GM23338 (cell line): Measurements from ENCODE around the gene PABPC3. TPM values are rescaled to one million over a fixed set of nuclear protein-coding genes. Genes with fewer than 3 reads are reported as not detected.

ENCODE experiments used
- ATAC-seq: fragments of 200-7000 bp; cut with Tn5 transposase; 3 replicates; pipeline ENCODE4 v1.9.1; 2020
- DNase-seq: peaks from one replicate; pipeline ENCODE4 v3.0.0-alpha.2; 2015; ENCODE audit warnings: low spot score
- H2AFZ ChIP-seq: fragments of 200-600 bp; sonication (generic); 2 replicates; pipeline ENCODE4 v1.8.0; 2016; ENCODE audit warnings: antibody characterized with exemption, mild to moderate bottlenecking, moderate library complexity
- H3F3A ChIP-seq: fragments of 200-600 bp; sonication (generic); replicated peaks from 2 replicates; pipeline ENCODE4 v1.8.0; 2017; ENCODE audit warnings: antibody characterized with exemption, mixed run types, low read depth
- H3K27ac ChIP-seq: fragments of 200-600 bp; sonication (generic); 2 replicates; pipeline ENCODE4 v1.6.1; 2016; ENCODE audit warnings: low read depth
- H3K27me3 ChIP-seq: fragments of 200-600 bp; sonication (generic); 2 replicates; pipeline ENCODE4 v1.8.0; 2016; ENCODE audit warnings: mild to moderate bottlenecking, mixed run types, moderate library complexity; ENCODE audit not compliant: insufficient read depth
- H3K36me3 ChIP-seq: fragments of 200-600 bp; sonication (generic); 2 replicates; pipeline ENCODE4 v1.8.0; 2016; ENCODE audit warnings: mild to moderate bottlenecking; ENCODE audit not compliant: insufficient read depth
- H3K4me1 ChIP-seq: fragments of 200-600 bp; sonication (generic); 2 replicates; pipeline ENCODE4 v1.8.0; 2016; ENCODE audit warnings: mild to moderate bottlenecking, moderate library complexity; ENCODE audit not compliant: insufficient read depth
- H3K4me2 ChIP-seq: fragments of 200-600 bp; sonication (generic); 2 replicates; pipeline ENCODE4 v1.7.1; 2017; ENCODE audit warnings: mixed run types
- H3K4me3 ChIP-seq: fragments of 200-600 bp; sonication (generic); 2 replicates; pipeline ENCODE4 v1.6.1; 2016; ENCODE audit warnings: mixed run types
- H3K79me2 ChIP-seq: fragments of 200-600 bp; sonication (generic); replicated peaks from 2 replicates; pipeline ENCODE4 v1.8.0; 2017; ENCODE audit warnings: mild to moderate bottlenecking; ENCODE audit not compliant: insufficient read depth
- H3K9me2 ChIP-seq: fragments of 200-600 bp; sonication (generic); 2 replicates; pipeline ENCODE4 v1.8.0; 2017; ENCODE audit not compliant: insufficient read depth
- H4K20me1 ChIP-seq: fragments of 200-600 bp; sonication (generic); replicated peaks from 2 replicates; pipeline ENCODE4 v1.8.0; 2017; ENCODE audit warnings: mild to moderate bottlenecking; ENCODE audit not compliant: insufficient read depth
- H3K27ac Mint-ChIP-seq: 2 replicates; pipeline ENCODE4 v1.8.0; 2020; ENCODE audit warnings: inconsistent platforms, mild to moderate bottlenecking, moderate library complexity, mixed read lengths
- H3K27me3 Mint-ChIP-seq: 3 replicates; pipeline ENCODE4 v1.8.0; 2022; ENCODE audit warnings: low read depth, mild to moderate bottlenecking, moderate library complexity, mixed read lengths, inconsistent platforms; ENCODE audit not compliant: insufficient read depth, poor library complexity
- H3K36me3 Mint-ChIP-seq: 3 replicates; pipeline ENCODE4 v1.8.0; 2021; ENCODE audit warnings: low read depth, mild to moderate bottlenecking, inconsistent platforms, moderate library complexity, mixed read lengths
- H3K4me1 Mint-ChIP-seq: 3 replicates; pipeline ENCODE4 v1.8.0; 2020; ENCODE audit warnings: mild to moderate bottlenecking, inconsistent platforms, mixed read lengths
- H3K4me3 Mint-ChIP-seq: 3 replicates; pipeline ENCODE4 v1.8.0; 2021; ENCODE audit warnings: moderate library complexity, mild to moderate bottlenecking, inconsistent platforms, mixed read lengths
- H3K9me3 Mint-ChIP-seq: 3 replicates; pipeline ENCODE4 v1.8.0; 2020; ENCODE audit warnings: moderate library complexity, mild to moderate bottlenecking, inconsistent platforms, mixed read lengths
- CREB1 ChIP-seq: fragments of 250-450 bp; sonication (Bioruptor Pico); IDR thresholded peaks from 2 replicates; pipeline ENCODE4 v1.5.0; 2020; ENCODE audit warnings: low read depth, mild to moderate bottlenecking, moderate library complexity
- ETS1 ChIP-seq: IDR thresholded peaks from 2 replicates; pipeline ENCODE4 v1.6.1; 2016; ENCODE audit warnings: antibody characterized with exemption
- EZH2 ChIP-seq: fragments of 200-600 bp; sonication (generic); IDR thresholded peaks from one replicate; pipeline ENCODE4 v1.8.0; 2017; ENCODE audit warnings: antibody characterized with exemption, mild to moderate bottlenecking, low read depth; ENCODE audit not compliant: unreplicated experiment
- EZH2phosphoT487 ChIP-seq: fragments of 200-600 bp; sonication (generic); IDR thresholded peaks from one replicate; pipeline ENCODE4 v1.8.1; 2018; ENCODE audit warnings: antibody characterized with exemption; ENCODE audit not compliant: unreplicated experiment
- NANOG ChIP-seq: IDR thresholded peaks from 2 replicates; pipeline ENCODE4 v1.6.1; 2016; ENCODE audit warnings: antibody characterized with exemption, borderline replicate concordance
- POLR2AphosphoS5 ChIP-seq: IDR thresholded peaks from 2 replicates; pipeline ENCODE4 v1.6.1; 2016; ENCODE audit warnings: antibody characterized with exemption, low read depth
- STAT1 ChIP-seq: IDR thresholded peaks from one replicate; pipeline ENCODE4 v1.6.1; 2016; ENCODE audit warnings: antibody characterized with exemption; ENCODE audit not compliant: unreplicated experiment
- ZNF114 ChIP-seq: fragments of 250-450 bp; sonication (Bioruptor Pico); IDR thresholded peaks from 2 replicates; pipeline ENCODE4 v1.5.0; 2020; ENCODE audit warnings: mild to moderate bottlenecking, moderate library complexity
- ZNF331 ChIP-seq: fragments of 250-450 bp; sonication (Bioruptor Pico); IDR thresholded peaks from 2 replicates; pipeline ENCODE4 v1.5.0; 2020; ENCODE audit warnings: low read depth, mild to moderate bottlenecking, moderate library complexity
- ZNF462 ChIP-seq: fragments of 250-450 bp; sonication (Bioruptor Pico); IDR thresholded peaks from 2 replicates; pipeline ENCODE4 v1.5.0; 2020; ENCODE audit warnings: mild to moderate bottlenecking, moderate library complexity
- polyA plus RNA-seq: library from polyadenylated mRNA; unstranded; fragments of >200 nt; fragmentation: Nextera tagmentation; extraction: Ambion mirVana; gene quantifications from 2 replicates; pipeline ENCODE4 v1.2.1, GENCODE V29; 2016
- total RNA-seq: library from RNA; depleted of rRNA; stranded (reverse); fragments of >200 nt; shearing (Covaris generic); gene quantifications from 2 replicates; pipeline ENCODE4 v1.2.3, GENCODE V29; 2014
- TF ChIP-seq, protein P1 (sequence below), 2 experiments: fragments of 200-600 bp in 1 of 2; sonication (generic) in 1 of 2; conservative IDR thresholded peaks; 2 replicates each; pipeline versions ENCODE4 v1.5.1 to v1.6.1; 2016 to 2017; ENCODE audit warnings: antibody characterized with exemption in 2 of 2, low read depth in 2 of 2, mild to moderate bottlenecking in 2 of 2, moderate library complexity in 1 of 2
- TF ChIP-seq, protein P2 (sequence below): IDR thresholded peaks from one replicate; pipeline ENCODE4 v1.6.1; 2018; ENCODE audit warnings: antibody characterized with exemption; ENCODE audit not compliant: unreplicated experiment

Gene PABPC3
- total and polyA plus RNA-seq, 2 experiments from 2014 or later = 0.55 to 1.2 TPM

DNA sequence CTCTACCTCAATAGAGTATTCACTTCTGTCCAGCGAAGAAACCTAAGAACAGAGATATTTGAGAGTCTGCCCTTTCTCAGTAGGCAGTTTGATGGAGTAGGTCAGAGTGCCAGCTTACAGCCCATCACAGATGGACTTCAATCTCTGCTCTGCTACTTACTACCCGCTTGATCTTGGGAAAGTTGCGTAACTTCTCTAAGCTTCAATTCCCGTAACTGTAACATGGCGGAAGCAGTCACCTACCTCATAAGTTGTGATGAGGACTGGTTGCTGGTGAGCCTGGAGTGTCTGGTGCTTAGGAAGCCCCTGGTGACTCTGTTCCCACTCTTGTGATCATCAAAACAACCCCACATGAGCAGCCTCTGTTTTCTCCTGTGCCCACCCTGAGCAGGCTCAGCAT lies 45.1 kb downstream of the PABPC3 start:
- Histone ChIP-seq H3K9me2 (peaks cover 2% of the 10 kb centered on the region; the same call in 1 of the 2 replicates), H3K27ac (no peak overlapping the region), H3K4me1 (peaks cover 31% of the 10 kb centered on the region), H3F3A (peaks cover 4% of the 10 kb centered on the region; the same call in 1 of the 2 replicates), H3K36me3 (no peaks in the 10 kb centered on the region; the same call in 1 of the 2 replicates), H3K4me3 (no peak overlapping the region), H3K79me2 (no peaks in the 10 kb centered on the region), H4K20me1 (no peaks in the 10 kb centered on the region), H2AFZ (no peak overlapping the region), H3K4me2 (no peak overlapping the region), H3K27me3 (no peaks in the 10 kb centered on the region)
- Mint-ChIP-seq H3K27me3 (peaks cover 9% of the 10 kb centered on the region), H3K27ac (no peak overlapping the region), H3K36me3 (0 out of 3 replicates have a peak, but pooled peaks cover 6% of the 10 kb centered on the region), H3K4me1 (peaks cover 38% of the 10 kb centered on the region), H3K9me3 (no peaks in the 10 kb centered on the region; the same call in 2 of the 3 replicates), H3K4me3 (no peak overlapping the region)
- no peak for ATAC-seq
- TF ChIP-seq ZNF462 (CRISPR knock-in tag) (no peak), ZNF331 (CRISPR knock-in tag) (no peak), EZH2phosphoT487 (no peak), EZH2 (no peak), CREB1 (CRISPR knock-in tag) (no peak), ZNF114 (CRISPR knock-in tag) (no peak), POLR2AphosphoS5 (no peak), ETS1 (no peak), NANOG (no peak), STAT1 (no peak)
- TF ChIP-seq, protein P1, sequence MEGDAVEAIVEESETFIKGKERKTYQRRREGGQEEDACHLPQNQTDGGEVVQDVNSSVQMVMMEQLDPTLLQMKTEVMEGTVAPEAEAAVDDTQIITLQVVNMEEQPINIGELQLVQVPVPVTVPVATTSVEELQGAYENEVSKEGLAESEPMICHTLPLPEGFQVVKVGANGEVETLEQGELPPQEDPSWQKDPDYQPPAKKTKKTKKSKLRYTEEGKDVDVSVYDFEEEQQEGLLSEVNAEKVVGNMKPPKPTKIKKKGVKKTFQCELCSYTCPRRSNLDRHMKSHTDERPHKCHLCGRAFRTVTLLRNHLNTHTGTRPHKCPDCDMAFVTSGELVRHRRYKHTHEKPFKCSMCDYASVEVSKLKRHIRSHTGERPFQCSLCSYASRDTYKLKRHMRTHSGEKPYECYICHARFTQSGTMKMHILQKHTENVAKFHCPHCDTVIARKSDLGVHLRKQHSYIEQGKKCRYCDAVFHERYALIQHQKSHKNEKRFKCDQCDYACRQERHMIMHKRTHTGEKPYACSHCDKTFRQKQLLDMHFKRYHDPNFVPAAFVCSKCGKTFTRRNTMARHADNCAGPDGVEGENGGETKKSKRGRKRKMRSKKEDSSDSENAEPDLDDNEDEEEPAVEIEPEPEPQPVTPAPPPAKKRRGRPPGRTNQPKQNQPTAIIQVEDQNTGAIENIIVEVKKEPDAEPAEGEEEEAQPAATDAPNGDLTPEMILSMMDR (conservative IDR thresholded peaks at IDR 0.05; ENCODE audit: low read depth in 2 of 2) = no peak
- TF ChIP-seq, protein P2, sequence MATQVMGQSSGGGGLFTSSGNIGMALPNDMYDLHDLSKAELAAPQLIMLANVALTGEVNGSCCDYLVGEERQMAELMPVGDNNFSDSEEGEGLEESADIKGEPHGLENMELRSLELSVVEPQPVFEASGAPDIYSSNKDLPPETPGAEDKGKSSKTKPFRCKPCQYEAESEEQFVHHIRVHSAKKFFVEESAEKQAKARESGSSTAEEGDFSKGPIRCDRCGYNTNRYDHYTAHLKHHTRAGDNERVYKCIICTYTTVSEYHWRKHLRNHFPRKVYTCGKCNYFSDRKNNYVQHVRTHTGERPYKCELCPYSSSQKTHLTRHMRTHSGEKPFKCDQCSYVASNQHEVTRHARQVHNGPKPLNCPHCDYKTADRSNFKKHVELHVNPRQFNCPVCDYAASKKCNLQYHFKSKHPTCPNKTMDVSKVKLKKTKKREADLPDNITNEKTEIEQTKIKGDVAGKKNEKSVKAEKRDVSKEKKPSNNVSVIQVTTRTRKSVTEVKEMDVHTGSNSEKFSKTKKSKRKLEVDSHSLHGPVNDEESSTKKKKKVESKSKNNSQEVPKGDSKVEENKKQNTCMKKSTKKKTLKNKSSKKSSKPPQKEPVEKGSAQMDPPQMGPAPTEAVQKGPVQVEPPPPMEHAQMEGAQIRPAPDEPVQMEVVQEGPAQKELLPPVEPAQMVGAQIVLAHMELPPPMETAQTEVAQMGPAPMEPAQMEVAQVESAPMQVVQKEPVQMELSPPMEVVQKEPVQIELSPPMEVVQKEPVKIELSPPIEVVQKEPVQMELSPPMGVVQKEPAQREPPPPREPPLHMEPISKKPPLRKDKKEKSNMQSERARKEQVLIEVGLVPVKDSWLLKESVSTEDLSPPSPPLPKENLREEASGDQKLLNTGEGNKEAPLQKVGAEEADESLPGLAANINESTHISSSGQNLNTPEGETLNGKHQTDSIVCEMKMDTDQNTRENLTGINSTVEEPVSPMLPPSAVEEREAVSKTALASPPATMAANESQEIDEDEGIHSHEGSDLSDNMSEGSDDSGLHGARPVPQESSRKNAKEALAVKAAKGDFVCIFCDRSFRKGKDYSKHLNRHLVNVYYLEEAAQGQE = no peak
- DNase-seq = no peak
